ENCODE measurements around the gene CCDC28B. TPM values are rescaled to one million over a fixed set of nuclear protein-coding genes. Genes with fewer than 3 reads are reported as not detected.

CCDC28B gene
- polyA plus RNA-seq, 6 donors from 2014 or later, result 9.1 to 14.5 (median 12.3) TPM

DNA sequence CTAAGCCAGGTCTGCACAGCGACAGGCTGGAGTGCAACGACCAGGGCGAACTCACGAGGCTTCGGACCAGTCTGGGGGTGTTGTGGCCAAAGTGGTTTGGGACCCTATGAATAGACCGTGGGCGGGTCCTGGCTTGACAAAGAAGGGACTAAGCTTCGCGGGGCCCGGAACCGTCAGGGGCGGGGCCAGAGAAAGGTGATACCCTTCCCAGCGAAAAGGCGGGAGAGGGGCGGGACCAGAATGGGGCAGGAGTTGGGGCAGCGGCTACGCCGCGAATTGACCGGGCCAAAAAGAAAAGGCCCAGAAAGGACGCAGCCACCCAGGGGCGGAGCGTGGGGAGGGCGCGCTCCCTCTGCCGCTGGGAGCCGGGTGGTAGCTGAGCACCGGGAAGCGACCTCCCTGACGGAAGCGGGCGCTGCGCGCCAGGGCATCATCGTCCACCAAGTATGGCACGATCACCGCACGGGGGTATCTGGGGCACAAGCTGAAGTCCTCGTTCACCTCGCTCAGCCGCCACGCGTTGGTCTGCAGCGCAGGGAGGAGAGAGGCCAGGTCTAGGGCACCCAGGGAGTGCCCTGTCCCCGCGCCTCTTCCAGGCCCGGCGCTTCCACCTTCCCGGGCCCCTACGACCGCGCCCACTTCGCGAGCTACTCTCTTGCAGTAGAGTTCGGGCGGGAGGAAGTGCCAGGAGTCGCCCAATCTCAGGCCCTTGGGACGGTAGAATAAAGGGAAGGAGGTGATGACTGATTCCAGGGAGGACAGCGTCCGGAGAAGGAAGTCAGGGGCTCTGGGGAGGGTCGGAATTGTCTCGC is 40.0 kb downstream of the CCDC28B start:
- no peaks in the 10 kb centered on the region for H3K9me3 Mint-ChIP-seq
- H3K27me3 Mint-ChIP-seq, result no peaks in the 10 kb centered on the region
- H3K4me3 Mint-ChIP-seq, result peak overlapping the region; percentile 89 to 95 (median 93)
- DNase-seq (peak; percentile 42), ATAC-seq (ENCODE audit: low read depth in 2 of 2) (peak; percentile 73 to 78)
- H3K36me3 Mint-ChIP-seq, result no peaks in the 10 kb centered on the region
- H3K27ac Mint-ChIP-seq, result peak overlapping the region in 5 of 6 donors; percentile 44 to 89 (median 81)
- H3K4me1 Mint-ChIP-seq, result peaks cover 14 to 27% (median 20%) of the 10 kb centered on the region in 3 donors

DNA sequence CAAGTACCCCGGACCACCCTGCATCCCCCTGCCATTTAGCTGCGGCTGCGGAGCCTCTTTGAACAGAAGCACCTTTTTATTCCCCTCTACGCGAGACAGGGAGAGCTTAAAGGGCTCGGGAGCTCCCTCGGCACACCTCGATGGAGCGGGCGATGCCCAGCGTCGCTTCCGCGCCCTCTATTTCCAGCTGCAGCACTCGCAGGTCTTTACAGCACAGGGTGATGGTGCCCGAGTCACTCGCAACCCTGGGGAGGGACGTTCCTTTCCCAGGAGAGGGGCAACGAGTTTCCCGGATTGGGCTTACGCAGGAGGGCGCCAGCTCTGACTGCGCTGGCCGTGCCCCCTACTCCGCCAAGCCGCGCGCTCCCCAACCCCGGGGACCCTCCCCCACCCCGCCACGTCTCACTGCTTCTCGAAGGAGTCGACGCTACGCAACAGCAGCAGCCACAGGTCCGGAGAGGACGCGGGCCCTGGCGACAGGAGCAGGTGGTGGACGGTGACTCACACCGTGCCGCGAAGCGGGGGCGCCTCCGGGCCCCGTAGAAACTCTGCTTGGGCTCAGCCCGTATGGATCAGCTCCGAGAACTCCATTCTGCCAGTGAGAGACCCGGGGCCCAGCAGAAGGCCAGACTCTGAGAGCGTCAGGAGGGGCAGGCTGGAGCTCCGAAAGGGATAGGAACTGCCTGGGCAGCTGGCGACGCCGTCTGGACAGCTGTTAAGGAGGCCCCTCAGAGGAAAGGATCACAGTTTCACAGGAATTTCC is 40.8 kb downstream of the CCDC28B start:
- peak overlapping the region in 5 of 6 donors; percentile 44 to 90 (median 87) for H3K27ac Mint-ChIP-seq
- peaks cover 16 to 35% (median 28%) of the 10 kb centered on the region in 3 donors for H3K4me1 Mint-ChIP-seq
- ATAC-seq (ENCODE audit: low read depth in 2 of 2) (peak; percentile 68 to 71), DNase-seq (no peak)
- H3K9me3 Mint-ChIP-seq, result no peaks in the 10 kb centered on the region
- peak overlapping the region; percentile 89 to 95 (median 93) for H3K4me3 Mint-ChIP-seq
- no peaks in the 10 kb centered on the region for H3K36me3 Mint-ChIP-seq
- H3K27me3 Mint-ChIP-seq, result no peaks in the 10 kb centered on the region

DNA sequence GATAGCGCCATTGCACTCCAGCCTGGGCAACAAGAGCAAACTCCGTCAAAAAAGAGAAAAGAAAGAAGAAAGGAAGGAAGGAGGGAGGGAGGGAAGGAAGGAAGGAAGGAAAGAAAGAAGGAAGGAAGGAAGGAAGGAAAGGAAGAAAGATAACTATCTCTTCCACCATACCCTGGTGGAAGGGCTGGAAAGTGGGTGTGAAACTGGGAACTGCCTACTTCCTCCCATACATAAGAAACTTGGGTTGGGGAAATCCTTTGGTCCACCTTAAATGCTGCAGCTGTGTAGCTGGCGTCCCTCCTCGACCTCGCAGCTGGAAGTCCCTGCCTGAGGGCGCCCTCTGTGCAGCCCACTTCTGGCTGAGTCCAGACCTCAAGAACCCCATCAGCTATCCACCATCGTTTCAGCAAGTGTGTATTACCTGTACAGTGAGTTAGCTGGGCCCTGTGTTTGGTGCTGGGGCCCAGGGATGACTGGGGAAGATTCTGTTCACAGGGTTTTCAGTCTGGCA is 42.0 kb downstream of the CCDC28B start:
- Mint-ChIP-seq H3K27ac (peak overlapping the region in 2 of 6 donors; percentile 47 to 79), H3K4me1 (peaks cover 27 to 47% (median 40%) of the 10 kb centered on the region in 3 donors), H3K4me3 (peak overlapping the region in 7 of 8 donors; percentile 26 to 95 (median 92))

DNA sequence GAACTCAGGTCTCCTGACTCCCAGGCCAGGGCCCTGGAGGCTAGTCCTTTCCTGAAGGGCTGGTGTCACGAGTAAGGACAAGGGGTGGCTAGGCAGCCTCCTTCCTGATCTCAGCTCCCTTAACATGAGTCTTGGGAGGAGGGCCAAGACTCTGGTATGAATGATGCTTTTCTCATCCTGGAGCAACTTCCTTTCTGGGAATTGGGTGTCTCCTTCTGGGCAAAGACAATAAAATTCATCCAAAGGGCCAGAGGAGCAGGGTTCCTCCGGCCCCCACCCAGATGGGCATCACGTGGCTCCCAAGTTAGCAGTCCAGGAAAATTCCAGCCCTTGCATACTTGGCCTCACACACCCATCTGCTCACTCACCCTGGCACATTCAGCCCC is 46.5 kb downstream of the CCDC28B start, which contains the start of gene FAM167B:
FAM167B (plus strand) TSS at position 335 of the 386 bp plus-strand sequence. CDS start 200 bp downstream, outside the sequence.
- H3K27me3 Mint-ChIP-seq, result no peaks in the 10 kb centered on the region
- H3K4me3 Mint-ChIP-seq, result peak within 1 kb of the TSS; percentile 40 to 93 (median 80)
- peak within 1 kb of the TSS; percentile 62 to 98 (median 85) for H3K27ac Mint-ChIP-seq
- ATAC-seq (ENCODE audit: low read depth in 2 of 2), result no peak
- no peaks in the 10 kb centered on the region for H3K36me3 Mint-ChIP-seq
- no peaks in the 10 kb centered on the region for H3K9me3 Mint-ChIP-seq
- H3K4me1 Mint-ChIP-seq, result peaks cover 54 to 73% (median 72%) of the 10 kb centered on the region in 3 donors
- DNase-seq, result no peak

More for the DNA sequence above, 42.0 kb downstream of the CCDC28B start:
- Mint-ChIP-seq H3K36me3 (no peaks in the 10 kb centered on the region), H3K27me3 (no peaks in the 10 kb centered on the region), H3K9me3 (no peaks in the 10 kb centered on the region)
- DNase-seq (no peak), ATAC-seq (ENCODE audit: low read depth in 2 of 2) (no peak)

DNA sequence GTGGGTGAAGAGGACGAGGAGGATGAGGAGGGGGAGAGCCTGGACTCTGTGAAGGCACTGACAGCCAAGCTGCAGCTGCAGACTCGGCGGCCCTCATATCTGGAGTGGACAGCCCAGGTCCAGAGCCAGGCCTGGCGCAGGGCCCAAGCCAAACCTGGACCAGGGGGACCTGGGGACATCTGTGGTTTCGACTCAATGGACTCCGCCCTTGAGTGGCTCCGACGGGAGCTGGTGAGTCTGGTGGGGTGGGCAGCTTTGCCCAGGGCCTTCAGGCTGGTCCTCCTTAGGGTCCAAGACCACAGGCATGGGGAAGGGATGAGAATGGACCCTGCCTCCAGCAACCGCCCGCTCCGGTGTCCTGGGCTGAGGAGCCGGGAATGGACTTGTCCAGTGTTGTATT is 47.1 kb downstream of the CCDC28B start:
- H3K27me3 Mint-ChIP-seq, result no peaks in the 10 kb centered on the region
- H3K4me3 Mint-ChIP-seq, result peak overlapping the region in 7 of 8 donors; percentile 40 to 93 (median 79)
- no peaks in the 10 kb centered on the region for H3K9me3 Mint-ChIP-seq
- DNase-seq, result no peak
- H3K27ac Mint-ChIP-seq, result peak overlapping the region in 3 of 6 donors; percentile 5 to 98 (median 91)
- H3K4me1 Mint-ChIP-seq, result peaks cover 55 to 73% (median 72%) of the 10 kb centered on the region in 3 donors
- ATAC-seq (ENCODE audit: low read depth in 2 of 2), result no peak
- H3K36me3 Mint-ChIP-seq, result no peaks in the 10 kb centered on the region

- Mint-ChIP-seq H3K27ac (peak overlapping the region; percentile 62 to 99 (median 91)), H3K9me3 (no peaks in the 10 kb centered on the region), H3K4me1 (peaks cover 55 to 77% (median 76%) of the 10 kb centered on the region in 3 donors), H3K27me3 (no peaks in the 10 kb centered on the region), H3K4me3 (peak overlapping the region; percentile 44 to 93 (median 84)), H3K36me3 (no peaks in the 10 kb centered on the region)
- ATAC-seq (ENCODE audit: low read depth in 2 of 2) (no peak), DNase-seq (peak; percentile 66)
Measured at GRCh38 chr1:32247983-32248889, 47.8 kb downstream of the CCDC28B start.

DNA sequence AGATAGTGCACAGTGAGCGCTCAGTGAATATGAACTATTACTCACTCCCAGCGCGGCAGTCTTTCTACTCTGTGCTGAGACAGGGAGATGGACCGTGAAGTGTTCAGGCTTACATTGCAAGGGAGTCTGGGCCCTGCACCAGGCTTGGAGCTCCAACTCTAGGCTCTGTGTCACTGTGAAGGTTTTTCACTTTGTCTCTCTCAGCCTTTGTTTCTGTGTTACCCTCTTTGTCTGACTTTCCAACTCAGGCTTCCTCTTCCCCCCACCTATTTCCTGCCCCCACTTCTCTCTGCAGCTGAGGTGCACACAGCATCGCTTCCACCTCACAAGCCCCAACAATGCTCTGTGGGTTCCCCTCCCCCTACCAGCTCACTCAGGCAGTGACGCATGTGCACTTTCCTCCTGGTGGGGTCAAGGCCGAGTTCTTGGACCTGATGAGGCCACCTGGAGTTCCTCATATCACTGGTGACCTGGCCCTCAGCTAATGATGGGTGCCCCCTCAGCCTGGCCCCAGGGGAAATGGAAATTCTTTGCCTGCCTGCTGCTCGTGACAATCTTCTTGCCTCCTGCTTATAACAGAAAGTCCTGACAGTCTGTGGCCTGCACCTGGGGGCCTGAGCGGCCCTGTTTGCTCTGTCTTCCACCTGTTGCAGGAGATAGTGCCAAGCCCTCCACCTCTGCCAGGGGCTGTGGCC is 49.6 kb downstream of the CCDC28B start:
- Mint-ChIP-seq H3K36me3 (no peaks in the 10 kb centered on the region), H3K27ac (peak overlapping the region; percentile 95 to 99 (median 98)), H3K4me3 (peak overlapping the region; percentile 76 to 92 (median 85)), H3K4me1 (peaks cover 62 to 90% (median 89%) of the 10 kb centered on the region in 3 donors), H3K27me3 (no peaks in the 10 kb centered on the region), H3K9me3 (no peaks in the 10 kb centered on the region)
- ATAC-seq (ENCODE audit: low read depth in 2 of 2), result peak; percentile 87 to 89
- DNase-seq, result peak; percentile 92

GRCh38 chr1:32250893-32251716 is 50.7 kb downstream of the CCDC28B start, which contains the start of gene LCK:
Gene LCK, plus strand, starts transcription at chr1:32251265. Its CDS starts 23,065 bp downstream, at chr1:32274330.
- peak; percentile 62 for DNase-seq
- Mint-ChIP-seq H3K4me1 (peaks cover 61 to 90% (median 83%) of the 10 kb centered on the region in 3 donors), H3K27me3 (no peaks in the 10 kb centered on the region), H3K9me3 (no peaks in the 10 kb centered on the region), H3K4me3 (peak within 1 kb of the TSS; percentile 76 to 92 (median 87)), H3K27ac (peak within 1 kb of the TSS; percentile 95 to 99 (median 98)), H3K36me3 (no peaks in the 10 kb centered on the region)
- ATAC-seq (ENCODE audit: low read depth in 2 of 2), result peak; percentile 13

Other genes with a start within 250 kb of the CCDC28B start
- gene KHDRBS1, start 186.7 kb upstream of the CCDC28B start, polyA plus RNA-seq (ENCODE audit: low read depth in 6 of 6), result 100 to 1,000 TPM in 5 of 6 donors, 10 to 100 TPM in 1; 96.3 to 134 (median 115) TPM
- gene TMEM39B, start 127.7 kb upstream of the CCDC28B start, polyA plus RNA-seq (ENCODE audit: low read depth in 6 of 6), result 1 to 10 TPM; 2.1 to 6.6 (median 4.1) TPM
- 10 to 100 TPM; 10.3 to 35.2 (median 25.8) TPM for gene KPNA6, start 92.5 kb upstream of the CCDC28B start, polyA plus RNA-seq (ENCODE audit: low read depth in 6 of 6)
- gene TXLNA, start 20.9 kb upstream of the CCDC28B start, polyA plus RNA-seq (ENCODE audit: low read depth in 6 of 6), result 10 to 100 TPM; 12.0 to 29.8 (median 20.6) TPM
- gene IQCC, start 5.1 kb downstream of the CCDC28B start, polyA plus RNA-seq (ENCODE audit: low read depth in 6 of 6), result 1 to 10 TPM in 3 of 6 donors, under 1 TPM in 2, not detected in 1; 0.75 to 2.3 (median 1.4) TPM
- gene DCDC2B, start 8.5 kb downstream of the CCDC28B start, polyA plus RNA-seq (ENCODE audit: low read depth in 6 of 6), result under 1 TPM in 2 of 6 donors, not detected in 4; 0.13 to 0.36 TPM
- 10 to 100 TPM in 4 of 6 donors, 1 to 10 TPM in 1, not detected in 1; 6.8 to 12.0 (median 10.9) TPM for gene TMEM234, start 21.8 kb downstream of the CCDC28B start, polyA plus RNA-seq (ENCODE audit: low read depth in 6 of 6)
- 100 to 1,000 TPM; 152 to 251 (median 180) TPM for gene EIF3I, start 21.8 kb downstream of the CCDC28B start, polyA plus RNA-seq (ENCODE audit: low read depth in 6 of 6)
- under 1 TPM in 1 of 6 donors, not detected in 5; 0.42 TPM for gene FAM167B, start 46.6 kb downstream of the CCDC28B start, polyA plus RNA-seq (ENCODE audit: low read depth in 6 of 6)
- gene LCK, start 50.7 kb downstream of the CCDC28B start, polyA plus RNA-seq (ENCODE audit: low read depth in 6 of 6), result 100 to 1,000 TPM in 1 of 6 donors, 10 to 100 TPM in 5; 57.7 to 124 (median 61.1) TPM
- 100 to 1,000 TPM; 179 to 253 (median 204) TPM for gene HDAC1, start 91.5 kb downstream of the CCDC28B start, polyA plus RNA-seq (ENCODE audit: low read depth in 6 of 6)
- gene MARCKSL1, start 135.6 kb downstream of the CCDC28B start, polyA plus RNA-seq (ENCODE audit: low read depth in 6 of 6), result 100 to 1,000 TPM; 171 to 297 (median 207) TPM
- 1 to 10 TPM in 1 of 6 donors, under 1 TPM in 4, not detected in 1; 0.24 to 1.2 (median 0.53) TPM for gene FAM229A, start 161.9 kb downstream of the CCDC28B start, polyA plus RNA-seq (ENCODE audit: low read depth in 6 of 6)
- gene TSSK3, start 161.9 kb downstream of the CCDC28B start, polyA plus RNA-seq (ENCODE audit: low read depth in 6 of 6), result 1 to 10 TPM in 3 of 6 donors, under 1 TPM in 3; 0.30 to 4.8 (median 0.94) TPM
- gene BSDC1, start 193.8 kb downstream of the CCDC28B start, polyA plus RNA-seq (ENCODE audit: low read depth in 6 of 6), result 10 to 100 TPM; 22.8 to 66.7 (median 44.0) TPM